Dedifferentiated amniotic fluid mesenchymal stem cell (primary cell): Measurements from ENCODE around the gene MON1A.

Experiments
- DNase-seq: peaks from one replicate; pipeline ENCODE4 v3.0.0-alpha.2; 2016; ENCODE audit errors: extremely low spot score

Gene MON1A

GRCh38 chr3:49889296-49889695 is 40.3 kb downstream of the MON1A start:
- no peak for DNase-seq

GRCh38 chr3:49886922-49887265 is 42.7 kb downstream of the MON1A start:
- DNase-seq, result no peak

- no peak for DNase-seq
Observed at GRCh38 chr3:49883998-49884397, 45.6 kb downstream of the MON1A start.

- no peak for DNase-seq
Observed at GRCh38 chr3:49882166-49882565, 47.4 kb downstream of the MON1A start.

- DNase-seq, result no peak
Observed at GRCh38 chr3:49880581-49881315, 48.9 kb downstream of the MON1A start.

- no peak for DNase-seq
Observed at GRCh38 chr3:49879721-49880120, 49.9 kb downstream of the MON1A start.

- no peak for DNase-seq
Observed at GRCh38 chr3:49878686-49879085, 50.9 kb downstream of the MON1A start.

- no peak for DNase-seq
Observed at GRCh38 chr3:49877716-49878115, 51.9 kb downstream of the MON1A start.

- no peak for DNase-seq
Observed at GRCh38 chr3:49876567-49876966, 53.0 kb downstream of the MON1A start.

GRCh38 chr3:49873623-49874022 is 56.0 kb downstream of the MON1A start:
- no peak for DNase-seq

GRCh38 chr3:49872801-49873281 is 56.8 kb downstream of the MON1A start:
- DNase-seq, result no peak

- DNase-seq, result no peak
Observed at GRCh38 chr3:49871531-49872153, 58.0 kb downstream of the MON1A start.

- DNase-seq, result no peak
Observed at GRCh38 chr3:49869525-49870126, 60.0 kb downstream of the MON1A start, which contains the start of gene CAMKV. CAMKV (minus strand) TSS chr3:49869906; CDS start chr3:49862388, 7,518 bp downstream.

- DNase-seq, result no peak
Observed at GRCh38 chr3:49868862-49869466, 60.6 kb downstream of the MON1A start.

GRCh38 chr3:49867871-49868321 is 61.7 kb downstream of the MON1A start:
- no peak for DNase-seq

GRCh38 chr3:49867400-49867799 is 62.2 kb downstream of the MON1A start:
- DNase-seq, result no peak

- no peak for DNase-seq
Observed at GRCh38 chr3:49865198-49865784, 64.3 kb downstream of the MON1A start.

GRCh38 chr3:49864505-49864904 is 65.1 kb downstream of the MON1A start:
- DNase-seq, result no peak

GRCh38 chr3:49859576-49860305 is 69.9 kb downstream of the MON1A start:
- DNase-seq, result no peak
